Neuronal stem cell (in vitro differentiated cells): ENCODE results near the gene KIRREL1.

Experiments
- DNase-seq: peaks from one replicate; pipeline ENCODE4 v3.0.0-alpha.2; 2013; ENCODE audit warnings: low spot score
- H2AFZ ChIP-seq: one replicate; pipeline ENCODE4 v1.6.1; 2013; ENCODE audit warnings: mild to moderate bottlenecking, low read length, inconsistent platforms
- H2AK5ac ChIP-seq: 2 replicates; pipeline ENCODE4 v1.6.1; 2013; ENCODE audit warnings: low read depth, mild to moderate bottlenecking, inconsistent platforms, low read length, moderate library complexity, mixed read lengths
- H2BK120ac ChIP-seq: 2 replicates; pipeline ENCODE4 v1.6.1; 2013; ENCODE audit warnings: low read depth, mild to moderate bottlenecking, inconsistent platforms, low read length, moderate library complexity, mixed read lengths
- H2BK12ac ChIP-seq: one replicate; pipeline ENCODE4 v1.6.1; 2013; ENCODE audit warnings: low read length, inconsistent platforms
- H2BK15ac ChIP-seq: 2 replicates; pipeline ENCODE4 v1.6.1; 2013; ENCODE audit warnings: mild to moderate bottlenecking, low read length, inconsistent platforms, mixed read lengths
- H2BK5ac ChIP-seq: one replicate; pipeline ENCODE4 v1.6.1; 2013; ENCODE audit warnings: inconsistent platforms, mild to moderate bottlenecking, low read length, moderate library complexity
- H3K14ac ChIP-seq: one replicate; pipeline ENCODE4 v1.6.1; 2013; ENCODE audit warnings: low read length, inconsistent platforms
- H3K18ac ChIP-seq: 2 replicates; pipeline ENCODE4 v1.6.1; 2013; ENCODE audit warnings: low read length, inconsistent platforms
- H3K23ac ChIP-seq: 2 replicates; pipeline ENCODE4 v1.6.1; 2013; ENCODE audit warnings: low read depth, mild to moderate bottlenecking, mixed read lengths, low read length, inconsistent platforms; ENCODE audit not compliant: poor library complexity
- H3K27ac ChIP-seq: replicated peaks from 3 replicates; pipeline ENCODE4 v1.5.1; 2013; ENCODE audit warnings: low read length, inconsistent platforms
- H3K27me3 ChIP-seq, 3 experiments: 2 replicates each; pipeline ENCODE4 v1.6.1; 2013; ENCODE audit warnings: low read length in 3 of 3, mild to moderate bottlenecking in 2 of 3, inconsistent platforms in 1 of 3, low read depth in 1 of 3, mixed read lengths in 1 of 3, moderate library complexity in 1 of 3; ENCODE audit not compliant: control insufficient read depth in 3 of 3, insufficient read depth in 3 of 3
- H3K36me3 ChIP-seq, 2 donors: replicated peaks in 1 of 2; 2 replicates each; pipeline ENCODE4 v1.6.1; 2013; ENCODE audit warnings: low read length in 2 of 2; ENCODE audit not compliant: control insufficient read depth in 2 of 2, insufficient read depth in 2 of 2
- H3K4ac ChIP-seq: 2 replicates; pipeline ENCODE4 v1.6.1; 2013; ENCODE audit warnings: inconsistent platforms, mild to moderate bottlenecking, low read length, moderate library complexity
- H3K4me1 ChIP-seq, 2 donors: 1 replicate in 1 of 2; 2 replicates in 1 of 2; pipeline ENCODE4 v1.6.1; 2013; ENCODE audit warnings: low read length in 2 of 2, low read depth in 1 of 2; ENCODE audit not compliant: control insufficient read depth in 2 of 2, insufficient read depth in 1 of 2
- H3K4me2 ChIP-seq: one replicate; pipeline ENCODE4 v1.6.1; 2013; ENCODE audit warnings: mild to moderate bottlenecking, low read length, inconsistent platforms; ENCODE audit not compliant: insufficient read depth, poor library complexity, severe bottlenecking
- H3K4me3 ChIP-seq, 2 donors: 2 replicates each; pipeline ENCODE4 v1.5.1; 2013; ENCODE audit warnings: low read length in 2 of 2, mild to moderate bottlenecking in 2 of 2, inconsistent platforms in 1 of 2, moderate library complexity in 1 of 2
- H3K79me1 ChIP-seq: one replicate; pipeline ENCODE4 v1.6.1; 2013; ENCODE audit warnings: low read depth, mild to moderate bottlenecking, inconsistent platforms, low read length, moderate library complexity
- H3K9ac ChIP-seq: one replicate; pipeline ENCODE4 v1.6.1; 2013; ENCODE audit warnings: mild to moderate bottlenecking, low read depth, low read length, inconsistent platforms; ENCODE audit not compliant: poor library complexity
- H3K9me3 ChIP-seq, 2 donors: replicated peaks in 1 of 2; 2 replicates each; pipeline versions ENCODE3 to v1.6.1; 2013; ENCODE audit warnings: low read length in 2 of 2, mild to moderate bottlenecking in 2 of 2, inconsistent platforms in 1 of 2, low read depth in 1 of 2, mixed read lengths in 1 of 2, moderate library complexity in 1 of 2; ENCODE audit not compliant: control insufficient read depth in 2 of 2, insufficient read depth in 1 of 2
- H4K8ac ChIP-seq: one replicate; pipeline ENCODE4 v1.6.1; 2013; ENCODE audit warnings: low read depth, mild to moderate bottlenecking, inconsistent platforms, low read length, moderate library complexity
- H4K91ac ChIP-seq: one replicate; pipeline ENCODE4 v1.6.1; 2013; ENCODE audit warnings: low read length, low read depth, mild to moderate bottlenecking, inconsistent platforms; ENCODE audit not compliant: poor library complexity
- WGBS, 2 donors: extraction: QIAGEN DNeasy Blood & Tissue Kit; methylation state at CpG; one replicate each; pipeline ENCODE4 v1.1.7; 2013; ENCODE audit warnings: missing lambda C conversion rate in 2 of 2, mixed read lengths in 1 of 2; ENCODE audit not compliant: insufficient read length in 2 of 2, insufficient replicate concordance in 1 of 2; ENCODE audit errors: extremely low coverage in 2 of 2; 5-methylcytosine and 5-hydroxymethylcytosine counted together

The KIRREL1 gene

DNA sequence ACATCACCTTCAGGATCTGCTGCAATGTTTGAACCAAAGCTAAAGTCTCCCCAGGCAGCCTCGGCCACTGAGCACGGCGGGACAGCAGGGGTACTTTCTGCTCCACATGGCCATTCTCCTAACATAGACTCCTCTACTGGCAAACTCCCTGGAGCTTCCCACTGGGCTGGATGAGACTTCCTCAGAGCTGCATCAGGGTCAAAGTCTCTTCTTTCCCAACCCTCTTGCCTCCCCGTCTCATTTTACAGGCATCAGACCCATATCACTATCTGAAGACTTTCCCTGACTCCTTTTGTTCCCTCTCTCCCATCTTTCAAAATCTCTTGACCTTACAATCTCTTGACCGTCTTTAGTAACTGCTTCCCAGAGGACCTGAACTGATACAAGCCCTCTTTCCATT lies 42.2 kb upstream of the KIRREL1 start:
- DNase-seq: no peak
- Histone ChIP-seq H3K23ac (no peak overlapping the region), H3K79me1 (no peaks in the 10 kb centered on the region), H2BK5ac (no peak overlapping the region), H3K4me1 (no peaks in the 10 kb centered on the region), H2AFZ (no peak overlapping the region), H4K8ac (no peak overlapping the region), H3K4me3 (no peak overlapping the region), H3K14ac (no peak overlapping the region), H3K9me3 (no peaks in the 10 kb centered on the region), H3K4me2 (no peak overlapping the region), H3K27ac (no peak overlapping the region), H2BK15ac (no peak overlapping the region), H3K27me3 (peaks cover 0 to 4% (median 0%) of the 10 kb centered on the region in 3 experiments), H4K91ac (no peak overlapping the region), H2BK120ac (no peak overlapping the region), H3K36me3 (no peaks in the 10 kb centered on the region), H3K9ac (no peak overlapping the region), H3K18ac (no peak overlapping the region), H2AK5ac (no peak overlapping the region), H2BK12ac (no peak overlapping the region), H3K4ac (no peak overlapping the region)
- WGBS, 2 donors: no CpG with 5 or more reads among the region's 5 CpGs

DNA sequence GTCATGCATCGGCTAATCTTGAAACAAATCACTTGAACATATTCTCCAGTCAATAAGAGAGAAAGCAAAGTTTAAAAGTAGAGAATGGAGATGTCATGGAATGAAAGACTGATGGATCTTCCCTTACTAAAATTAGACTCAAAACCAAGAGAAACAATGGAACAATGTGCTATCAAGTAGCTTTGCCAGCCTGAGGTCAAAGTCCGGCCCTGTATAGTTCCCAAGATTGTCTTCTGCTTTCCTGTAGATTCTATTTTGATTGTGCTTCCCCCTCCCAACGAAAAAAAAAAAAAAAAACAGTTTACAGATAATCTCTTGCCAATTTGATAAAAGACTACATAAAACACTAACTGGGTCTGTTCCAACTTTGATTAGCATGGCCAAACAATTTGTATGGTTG lies 40.8 kb upstream of the KIRREL1 start:
- Histone ChIP-seq H3K79me1 (no peaks in the 10 kb centered on the region), H3K23ac (no peak overlapping the region), H2BK120ac (no peak overlapping the region), H3K27me3 (peaks cover 0 to 12% (median 0%) of the 10 kb centered on the region in 3 experiments), H3K4ac (no peak overlapping the region), H2AK5ac (no peak overlapping the region), H2BK12ac (no peak overlapping the region), H3K4me3 (no peak overlapping the region), H3K18ac (no peak overlapping the region), H4K91ac (no peak overlapping the region), H3K4me1 (no peaks in the 10 kb centered on the region), H3K9me3 (no peaks in the 10 kb centered on the region), H3K27ac (no peak overlapping the region), H3K4me2 (no peak overlapping the region), H3K36me3 (no peaks in the 10 kb centered on the region), H3K14ac (no peak overlapping the region), H2AFZ (no peak overlapping the region), H2BK15ac (no peak overlapping the region), H3K9ac (no peak overlapping the region), H2BK5ac (no peak overlapping the region), H4K8ac (no peak overlapping the region)
- WGBS, 2 donors: no CpG with 5 or more reads among the region's 3 CpGs
- no peak for DNase-seq

DNA sequence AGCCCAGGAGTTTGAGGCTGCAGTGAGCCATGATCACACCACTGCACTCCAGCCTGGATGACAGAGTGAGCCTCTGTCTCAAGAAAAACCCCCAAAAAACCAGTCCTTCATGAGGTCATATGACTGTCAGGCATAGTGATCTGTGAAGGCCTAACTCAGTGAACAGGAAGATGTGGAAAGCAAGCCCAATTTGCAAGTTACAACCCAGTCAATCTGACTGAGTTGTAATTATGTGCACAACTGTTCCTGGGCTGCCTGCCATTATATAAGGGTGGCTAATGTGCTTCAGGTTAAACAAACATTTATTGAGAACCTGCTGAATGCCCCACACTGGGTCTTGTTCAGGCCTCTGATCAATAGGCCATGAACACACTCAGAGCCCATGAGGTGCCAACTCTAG lies 38.2 kb upstream of the KIRREL1 start:
- Histone ChIP-seq H2BK12ac (no peak overlapping the region), H2BK120ac (no peak overlapping the region), H2BK5ac (no peak overlapping the region), H3K23ac (no peak overlapping the region), H3K18ac (no peak overlapping the region), H3K14ac (no peak overlapping the region), H4K91ac (no peak overlapping the region), H2BK15ac (no peak overlapping the region), H3K4me2 (no peak overlapping the region), H3K4me1 (peaks cover 0 to 2% of the 10 kb centered on the region in 2 donors), H3K9me3 (no peaks in the 10 kb centered on the region), H4K8ac (peak overlapping the region; percentile 48), H3K27me3 (peaks cover 0 to 25% (median 0%) of the 10 kb centered on the region in 3 experiments), H3K27ac (no peak overlapping the region), H2AFZ (no peak overlapping the region), H3K79me1 (no peaks in the 10 kb centered on the region), H3K9ac (no peak overlapping the region), H2AK5ac (no peak overlapping the region), H3K4ac (no peak overlapping the region), H3K36me3 (no peaks in the 10 kb centered on the region), H3K4me3 (no peak overlapping the region)
- no peak for DNase-seq

DNA sequence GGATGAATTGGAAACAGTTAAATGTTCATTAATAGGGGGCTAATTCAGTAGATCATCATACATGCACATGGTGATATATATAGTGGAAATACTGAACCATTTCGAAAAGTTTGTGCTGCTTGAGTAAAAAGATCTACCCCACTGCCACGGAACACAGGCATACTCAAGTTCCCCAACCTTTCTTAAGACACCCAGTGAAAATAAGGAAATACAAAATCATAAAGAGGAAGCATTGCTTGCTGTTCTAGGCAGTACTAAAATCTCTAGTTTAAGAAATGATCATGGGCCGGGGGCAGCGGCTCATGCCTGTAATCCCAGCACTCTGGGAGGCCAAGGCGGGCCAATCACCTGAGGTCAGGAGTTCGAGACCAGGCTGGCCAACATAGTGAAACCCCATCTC lies 37.6 kb upstream of the KIRREL1 start:
- H3K79me1 ChIP-seq: no peaks in the 10 kb centered on the region
- no CpG with 5 or more reads among the region's 6 CpGs for WGBS, 2 donors

More for the DNA sequence above, 37.6 kb upstream of the KIRREL1 start:
- Histone ChIP-seq H3K9ac (no peak overlapping the region), H3K23ac (no peak overlapping the region), H3K4ac (no peak overlapping the region), H3K4me3 (no peak overlapping the region), H3K14ac (no peak overlapping the region), H3K27me3 (peaks cover 0 to 25% (median 0%) of the 10 kb centered on the region in 3 experiments), H2BK5ac (no peak overlapping the region), H3K18ac (no peak overlapping the region), H2AFZ (no peak overlapping the region), H3K36me3 (no peaks in the 10 kb centered on the region), H4K8ac (no peak overlapping the region), H2BK12ac (no peak overlapping the region), H2BK15ac (no peak overlapping the region), H3K27ac (no peak overlapping the region), H3K9me3 (no peaks in the 10 kb centered on the region), H3K4me1 (peaks cover 0 to 2% of the 10 kb centered on the region in 2 donors), H3K4me2 (no peak overlapping the region), H2BK120ac (no peak overlapping the region), H4K91ac (no peak overlapping the region), H2AK5ac (no peak overlapping the region)
- no peak for DNase-seq
